Body of pancreas (tissue), 4 donors: ENCODE results near the gene CCSER2. TPM values are rescaled to one million over a fixed set of nuclear protein-coding genes. Genes with fewer than 3 reads are reported as not detected.
"Not testable (repeated sequence)": the region's sequence is repeated elsewhere in the genome, so short reads cannot be mapped to it uniquely, and the experiment has no call there.

Experiments used
- ATAC-seq: fragments of 150-250 bp; one replicate; pipeline ENCODE4 v1.9.1; 2016
- DNase-seq, 4 donors: peaks; one replicate each; pipeline ENCODE4 v3.0.0-alpha.2; 2019
- H3K27ac ChIP-seq, 4 donors: fragments of 200-600 bp; sonication (generic); 1 replicate in 3 of 4; 2 replicates in 1 of 4; pipeline versions ENCODE4 v1.5.1 to v1.6.1; 2016 to 2019; ENCODE audit warnings: mild to moderate bottlenecking in 1 of 4, mixed read lengths in 1 of 4, moderate library complexity in 1 of 4
- H3K27me3 ChIP-seq, 2 donors: fragments of 200-600 bp; sonication (generic); one replicate each; pipeline ENCODE4 v1.6.0; 2016; ENCODE audit warnings: mild to moderate bottlenecking in 1 of 2
- H3K36me3 ChIP-seq, 2 donors: fragments of 200-600 bp; sonication (generic); replicated peaks in 1 of 2; 2 replicates each; pipeline ENCODE4 v1.5.1; 2016; ENCODE audit warnings: low read depth in 2 of 2; ENCODE audit not compliant: insufficient read depth in 1 of 2
- H3K4me1 ChIP-seq: fragments of 200-600 bp; sonication (generic); one replicate; pipeline ENCODE4 v1.6.0; 2016
- H3K4me3 ChIP-seq, 2 donors: fragments of 200-600 bp; sonication (generic); 1 replicate in 1 of 2; 2 replicates in 1 of 2; pipeline ENCODE4 v1.5.1; 2016 to 2019
- H3K9me3 ChIP-seq, 3 donors: fragments of 200-600 bp; sonication (generic); 1 replicate in 2 of 3; 2 replicates in 1 of 3; pipeline ENCODE4 v1.5.1; 2016
- CTCF ChIP-seq, 7 experiments: fragments of 450-650 bp in 4 of 7; fragments of 200-600 bp in 3 of 7; sonication (generic) in 3 of 7; IDR thresholded peaks; one replicate each; pipeline ENCODE4 v1.5.1; 2016 to 2019; ENCODE audit warnings: antibody characterized with exemption in 7 of 7
- POLR2A ChIP-seq, 3 donors: fragments of 450-650 bp; IDR thresholded peaks; one replicate each; pipeline ENCODE4 v1.6.1; 2016; ENCODE audit warnings: antibody characterized with exemption in 3 of 3, mild to moderate bottlenecking in 2 of 3
- WGBS, 2 donors: methylation state at CpG; one replicate each; pipeline ENCODE4 v1.1.5; 2017; 5-methylcytosine and 5-hydroxymethylcytosine counted together
- intact Hi-C: fragments of 100-400 bp; cut with DNase I; formaldehyde crosslinking; loops from one replicate; pipeline ENCODE4 v1.15.1; 2023
- total RNA-seq, 2 donors: library from RNA; depleted of rRNA; stranded (reverse); fragments of >200 nt; gene quantifications; one replicate each; pipeline ENCODE4 v1.1.0, GENCODE V29; 2016

CCSER2 gene
- total RNA-seq, 2 donors from 2014 or later, result 14.5 to 20.0 TPM

GRCh38 chr10:84429926-84430520, 101.6 kb downstream of the CCSER2 start:
- WGBS, 2 donors, result 59 to 97% methylated on average over 2 of the region's 2 CpGs
- intact Hi-C loops, result no loop called here
- H3K27me3 ChIP-seq, result no peaks in the 10 kb centered on the region
- no peak overlapping the region for H3K4me3 ChIP-seq
- H3K27ac ChIP-seq, result no peak overlapping the region
- DNase-seq (peak; percentile 65 to 81 (median 77)), ATAC-seq (peak; percentile 74)
- no peaks in the 10 kb centered on the region for H3K36me3 ChIP-seq
- H3K4me1 ChIP-seq, result peaks cover 3% of the 10 kb centered on the region
- TF ChIP-seq CTCF (IDR thresholded peaks at IDR 0.05) (peak in 6 of 7 experiments; percentile 27 to 73 (median 58)), POLR2A (IDR thresholded peaks at IDR 0.05) (no peak)
- H3K9me3 ChIP-seq, result no peaks in the 10 kb centered on the region

- H3K36me3 ChIP-seq, result no peaks in the 10 kb centered on the region
- no peaks in the 10 kb centered on the region for H3K4me1 ChIP-seq
- ATAC-seq (no peak), DNase-seq (no peak)
- 94 to 99% methylated on average over 5 of the region's 5 CpGs for WGBS, 2 donors
- no peaks in the 10 kb centered on the region for H3K9me3 ChIP-seq
- H3K27me3 ChIP-seq, result no peaks in the 10 kb centered on the region
- H3K27ac ChIP-seq, result no peak overlapping the region
- no peak overlapping the region for H3K4me3 ChIP-seq
- TF ChIP-seq CTCF (IDR thresholded peaks at IDR 0.05) (no peak), POLR2A (IDR thresholded peaks at IDR 0.05) (no peak)
- intact Hi-C loops, result no loop called here
These were observed 104.5 kb downstream of the CCSER2 start for GRCh38 chr10:84432891-84433290.

GRCh38 chr10:84440781-84441180, 112.4 kb downstream of the CCSER2 start:
- H3K27ac ChIP-seq, result peak overlapping the region in 1 of 4 donors; percentile 48
- DNase-seq (no peak), ATAC-seq (no peak)
- intact Hi-C loops, result no loop called here
- H3K27me3 ChIP-seq, result no peaks in the 10 kb centered on the region
- 56 to 69% methylated on average over 2 of the region's 2 CpGs for WGBS, 2 donors
- TF ChIP-seq POLR2A (IDR thresholded peaks at IDR 0.05), result no peak
- no peak for TF ChIP-seq CTCF (IDR thresholded peaks at IDR 0.05)
- no peaks in the 10 kb centered on the region for H3K36me3 ChIP-seq
- no peaks in the 10 kb centered on the region for H3K9me3 ChIP-seq
- H3K4me3 ChIP-seq, result no peak overlapping the region
- peaks cover 6% of the 10 kb centered on the region for H3K4me1 ChIP-seq

GRCh38 chr10:84447701-84448400, 119.5 kb downstream of the CCSER2 start:
- no peaks in the 10 kb centered on the region for H3K36me3 ChIP-seq
- intact Hi-C loops, result no loop called here
- 93% methylated on average over 8 of the region's 8 CpGs for WGBS, 2 donors
- ATAC-seq, result no peak
- no peaks in the 10 kb centered on the region for H3K9me3 ChIP-seq
- H3K4me1 ChIP-seq, result no peaks in the 10 kb centered on the region
- no peak overlapping the region for H3K4me3 ChIP-seq
- no peak overlapping the region for H3K27ac ChIP-seq
- TF ChIP-seq POLR2A (IDR thresholded peaks at IDR 0.05) (no peak), CTCF (IDR thresholded peaks at IDR 0.05) (no peak)
- no peak for DNase-seq
- no peaks in the 10 kb centered on the region for H3K27me3 ChIP-seq

GRCh38 chr10:84449351-84449750, 121.0 kb downstream of the CCSER2 start:
- 95 to 97% methylated on average over 7 of the region's 7 CpGs for WGBS, 2 donors
- ATAC-seq, intact Hi-C loops: not testable (repeated sequence)

More at GRCh38 chr10:84449351-84449750, 121.0 kb downstream of the CCSER2 start:
- not testable (repeated sequence) for DNase-seq, H3K9me3 ChIP-seq, H3K4me1 ChIP-seq, H3K36me3 ChIP-seq, H3K27me3 ChIP-seq, H3K4me3 ChIP-seq, H3K27ac ChIP-seq
